ENCODE data around the gene HIC2.

The HIC2 gene

DNA sequence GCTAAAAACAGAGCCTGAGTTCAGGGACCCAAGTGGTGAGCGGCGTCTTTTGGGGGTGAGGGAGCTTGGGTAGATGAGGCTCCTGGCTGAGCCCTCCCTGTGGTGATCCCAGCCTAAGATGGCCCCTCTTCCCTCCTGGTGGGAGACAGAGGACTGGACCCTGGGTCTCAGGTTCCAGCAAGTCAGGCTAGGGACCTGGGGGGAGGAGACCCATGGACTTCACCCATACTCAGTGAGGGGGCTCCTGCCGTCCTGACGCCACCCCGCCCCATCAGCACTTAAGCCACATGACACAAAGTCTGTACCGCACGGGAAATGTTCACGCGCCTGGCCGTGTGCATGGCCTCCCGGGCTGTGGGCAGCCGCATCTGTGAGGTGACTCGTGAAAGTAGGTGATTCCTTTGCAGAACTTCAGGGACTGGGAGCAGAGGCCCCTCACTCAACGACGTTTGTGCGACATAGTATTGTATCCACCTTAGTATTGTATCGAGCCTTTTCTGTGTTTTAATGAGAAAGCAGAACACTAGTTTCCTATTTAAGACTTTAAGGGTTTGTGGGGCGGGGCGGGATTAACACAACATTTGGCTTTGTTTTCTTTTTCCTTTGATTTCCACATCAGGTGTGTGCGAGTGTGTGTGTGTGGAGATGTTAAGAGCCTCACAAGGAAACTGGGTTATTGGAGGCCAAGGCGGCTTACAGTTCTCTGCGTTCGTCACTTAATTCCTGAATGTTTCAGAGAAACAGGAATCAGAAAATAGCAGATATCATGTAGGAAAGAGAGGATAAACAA lies 31.7 kb downstream of the HIC2 start:
- no peak for TF ChIP-seq RARB (CRISPR knock-in tag; IDR thresholded peaks at IDR 0.05)
- TF ChIP-seq CSDC2 (CRISPR knock-in tag; IDR thresholded peaks at IDR 0.05), result no peak
- TF ChIP-seq ISL1 (CRISPR knock-in tag; IDR thresholded peaks at IDR 0.05), result no peak
- TF ChIP-seq, protein P1, sequence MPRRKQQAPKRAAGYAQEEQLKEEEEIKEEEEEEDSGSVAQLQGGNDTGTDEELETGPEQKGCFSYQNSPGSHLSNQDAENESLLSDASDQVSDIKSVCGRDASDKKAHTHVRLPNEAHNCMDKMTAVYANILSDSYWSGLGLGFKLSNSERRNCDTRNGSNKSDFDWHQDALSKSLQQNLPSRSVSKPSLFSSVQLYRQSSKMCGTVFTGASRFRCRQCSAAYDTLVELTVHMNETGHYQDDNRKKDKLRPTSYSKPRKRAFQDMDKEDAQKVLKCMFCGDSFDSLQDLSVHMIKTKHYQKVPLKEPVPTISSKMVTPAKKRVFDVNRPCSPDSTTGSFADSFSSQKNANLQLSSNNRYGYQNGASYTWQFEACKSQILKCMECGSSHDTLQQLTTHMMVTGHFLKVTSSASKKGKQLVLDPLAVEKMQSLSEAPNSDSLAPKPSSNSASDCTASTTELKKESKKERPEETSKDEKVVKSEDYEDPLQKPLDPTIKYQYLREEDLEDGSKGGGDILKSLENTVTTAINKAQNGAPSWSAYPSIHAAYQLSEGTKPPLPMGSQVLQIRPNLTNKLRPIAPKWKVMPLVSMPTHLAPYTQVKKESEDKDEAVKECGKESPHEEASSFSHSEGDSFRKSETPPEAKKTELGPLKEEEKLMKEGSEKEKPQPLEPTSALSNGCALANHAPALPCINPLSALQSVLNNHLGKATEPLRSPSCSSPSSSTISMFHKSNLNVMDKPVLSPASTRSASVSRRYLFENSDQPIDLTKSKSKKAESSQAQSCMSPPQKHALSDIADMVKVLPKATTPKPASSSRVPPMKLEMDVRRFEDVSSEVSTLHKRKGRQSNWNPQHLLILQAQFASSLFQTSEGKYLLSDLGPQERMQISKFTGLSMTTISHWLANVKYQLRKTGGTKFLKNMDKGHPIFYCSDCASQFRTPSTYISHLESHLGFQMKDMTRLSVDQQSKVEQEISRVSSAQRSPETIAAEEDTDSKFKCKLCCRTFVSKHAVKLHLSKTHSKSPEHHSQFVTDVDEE (CRISPR knock-in tag; IDR thresholded peaks at IDR 0.05), result no peak
- TF ChIP-seq, protein P2, sequence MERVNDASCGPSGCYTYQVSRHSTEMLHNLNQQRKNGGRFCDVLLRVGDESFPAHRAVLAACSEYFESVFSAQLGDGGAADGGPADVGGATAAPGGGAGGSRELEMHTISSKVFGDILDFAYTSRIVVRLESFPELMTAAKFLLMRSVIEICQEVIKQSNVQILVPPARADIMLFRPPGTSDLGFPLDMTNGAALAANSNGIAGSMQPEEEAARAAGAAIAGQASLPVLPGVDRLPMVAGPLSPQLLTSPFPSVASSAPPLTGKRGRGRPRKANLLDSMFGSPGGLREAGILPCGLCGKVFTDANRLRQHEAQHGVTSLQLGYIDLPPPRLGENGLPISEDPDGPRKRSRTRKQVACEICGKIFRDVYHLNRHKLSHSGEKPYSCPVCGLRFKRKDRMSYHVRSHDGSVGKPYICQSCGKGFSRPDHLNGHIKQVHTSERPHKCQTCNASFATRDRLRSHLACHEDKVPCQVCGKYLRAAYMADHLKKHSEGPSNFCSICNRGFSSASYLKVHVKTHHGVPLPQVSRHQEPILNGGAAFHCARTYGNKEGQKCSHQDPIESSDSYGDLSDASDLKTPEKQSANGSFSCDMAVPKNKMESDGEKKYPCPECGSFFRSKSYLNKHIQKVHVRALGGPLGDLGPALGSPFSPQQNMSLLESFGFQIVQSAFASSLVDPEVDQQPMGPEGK (CRISPR knock-in tag; IDR thresholded peaks at IDR 0.05; ENCODE audit: borderline replicate concordance), result no peak
- TF ChIP-seq BACH2 (CRISPR knock-in tag; IDR thresholded peaks at IDR 0.05; ENCODE audit: borderline replicate concordance), result no peak
- TF ChIP-seq ZC3H10 (CRISPR knock-in tag; IDR thresholded peaks at IDR 0.05), result no peak
- ATAC-seq, result no peak

DNA sequence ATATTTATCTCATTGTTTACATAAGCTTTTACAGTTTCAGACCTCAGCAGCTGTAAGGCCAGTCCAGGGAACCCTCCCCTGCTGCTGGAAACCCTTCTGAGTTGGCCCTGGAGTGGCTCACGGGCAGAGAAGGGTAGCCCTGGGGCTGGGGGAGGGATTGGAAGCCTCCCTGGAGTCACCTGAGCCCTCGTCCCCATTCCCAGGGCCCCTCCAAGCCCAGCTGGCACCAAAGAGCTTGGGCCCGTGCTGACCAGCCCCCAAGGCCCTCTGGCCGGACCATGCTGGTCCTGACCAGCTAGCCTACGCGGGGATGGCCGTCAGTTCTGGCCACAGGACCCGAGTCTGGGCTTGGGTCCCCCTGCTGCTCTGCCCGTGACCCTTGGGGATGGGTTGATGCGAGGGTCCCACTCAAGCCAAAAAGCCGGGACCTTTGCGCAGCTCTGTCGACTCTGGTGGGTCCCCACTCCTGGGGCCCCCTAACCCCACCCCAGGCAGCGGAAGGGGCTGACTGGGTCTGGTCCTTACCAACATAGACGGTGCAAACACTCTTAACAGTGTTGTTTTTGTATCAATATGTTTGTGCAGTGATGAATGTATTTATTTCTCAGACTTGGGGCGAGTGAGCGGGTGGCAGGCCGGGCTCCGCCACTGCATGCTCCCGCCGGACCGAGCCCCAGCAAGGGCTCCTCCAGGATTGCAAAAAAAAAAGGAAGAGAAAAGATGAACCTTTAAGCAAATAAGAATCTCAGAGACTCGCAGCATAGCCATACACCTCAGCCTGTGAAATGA lies 32.6 kb downstream of the HIC2 start:
- no peak for TF ChIP-seq SNAI2 (CRISPR knock-in tag; IDR thresholded peaks at IDR 0.05)
- TF ChIP-seq, protein P1 (CRISPR knock-in tag; IDR thresholded peaks at IDR 0.05), result no peak
- no peak for TF ChIP-seq TCF4 (CRISPR knock-in tag; IDR thresholded peaks at IDR 0.05; ENCODE audit: borderline replicate concordance)
- TF ChIP-seq PPARA (CRISPR knock-in tag; IDR thresholded peaks at IDR 0.05; ENCODE audit: borderline replicate concordance), result no peak
- TF ChIP-seq, protein P3, sequence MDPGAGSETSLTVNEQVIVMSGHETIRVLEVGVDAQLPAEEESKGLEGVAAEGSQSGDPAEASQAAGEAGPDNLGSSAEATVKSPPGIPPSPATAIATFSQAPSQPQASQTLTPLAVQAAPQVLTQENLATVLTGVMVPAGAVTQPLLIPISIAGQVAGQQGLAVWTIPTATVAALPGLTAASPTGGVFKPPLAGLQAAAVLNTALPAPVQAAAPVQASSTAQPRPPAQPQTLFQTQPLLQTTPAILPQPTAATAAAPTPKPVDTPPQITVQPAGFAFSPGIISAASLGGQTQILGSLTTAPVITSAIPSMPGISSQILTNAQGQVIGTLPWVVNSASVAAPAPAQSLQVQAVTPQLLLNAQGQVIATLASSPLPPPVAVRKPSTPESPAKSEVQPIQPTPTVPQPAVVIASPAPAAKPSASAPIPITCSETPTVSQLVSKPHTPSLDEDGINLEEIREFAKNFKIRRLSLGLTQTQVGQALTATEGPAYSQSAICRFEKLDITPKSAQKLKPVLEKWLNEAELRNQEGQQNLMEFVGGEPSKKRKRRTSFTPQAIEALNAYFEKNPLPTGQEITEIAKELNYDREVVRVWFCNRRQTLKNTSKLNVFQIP (CRISPR knock-in tag; IDR thresholded peaks at IDR 0.05; ENCODE audit: borderline replicate concordance, low read depth), result no peak
- TF ChIP-seq ZC3H10 (CRISPR knock-in tag; IDR thresholded peaks at IDR 0.05), result no peak
- TF ChIP-seq ZFP3 (CRISPR knock-in tag; IDR thresholded peaks at IDR 0.05), result no peak
- TF ChIP-seq ARNTL (CRISPR knock-in tag; IDR thresholded peaks at IDR 0.05; ENCODE audit: borderline replicate concordance, low read depth), result no peak
- TF ChIP-seq GLIS3 (CRISPR knock-in tag; IDR thresholded peaks at IDR 0.05), result no peak
- no peak for TF ChIP-seq CSDC2 (CRISPR knock-in tag; IDR thresholded peaks at IDR 0.05)
- TF ChIP-seq, protein P4, sequence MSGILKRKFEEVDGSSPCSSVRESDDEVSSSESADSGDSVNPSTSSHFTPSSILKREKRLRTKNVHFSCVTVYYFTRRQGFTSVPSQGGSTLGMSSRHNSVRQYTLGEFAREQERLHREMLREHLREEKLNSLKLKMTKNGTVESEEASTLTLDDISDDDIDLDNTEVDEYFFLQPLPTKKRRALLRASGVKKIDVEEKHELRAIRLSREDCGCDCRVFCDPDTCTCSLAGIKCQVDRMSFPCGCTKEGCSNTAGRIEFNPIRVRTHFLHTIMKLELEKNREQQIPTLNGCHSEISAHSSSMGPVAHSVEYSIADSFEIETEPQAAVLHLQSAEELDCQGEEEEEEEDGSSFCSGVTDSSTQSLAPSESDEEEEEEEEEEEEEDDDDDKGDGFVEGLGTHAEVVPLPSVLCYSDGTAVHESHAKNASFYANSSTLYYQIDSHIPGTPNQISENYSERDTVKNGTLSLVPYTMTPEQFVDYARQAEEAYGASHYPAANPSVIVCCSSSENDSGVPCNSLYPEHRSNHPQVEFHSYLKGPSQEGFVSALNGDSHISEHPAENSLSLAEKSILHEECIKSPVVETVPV (CRISPR knock-in tag; IDR thresholded peaks at IDR 0.05), result no peak
- no peak for TF ChIP-seq RARB (CRISPR knock-in tag; IDR thresholded peaks at IDR 0.05)
- no peak for ATAC-seq

DNA sequence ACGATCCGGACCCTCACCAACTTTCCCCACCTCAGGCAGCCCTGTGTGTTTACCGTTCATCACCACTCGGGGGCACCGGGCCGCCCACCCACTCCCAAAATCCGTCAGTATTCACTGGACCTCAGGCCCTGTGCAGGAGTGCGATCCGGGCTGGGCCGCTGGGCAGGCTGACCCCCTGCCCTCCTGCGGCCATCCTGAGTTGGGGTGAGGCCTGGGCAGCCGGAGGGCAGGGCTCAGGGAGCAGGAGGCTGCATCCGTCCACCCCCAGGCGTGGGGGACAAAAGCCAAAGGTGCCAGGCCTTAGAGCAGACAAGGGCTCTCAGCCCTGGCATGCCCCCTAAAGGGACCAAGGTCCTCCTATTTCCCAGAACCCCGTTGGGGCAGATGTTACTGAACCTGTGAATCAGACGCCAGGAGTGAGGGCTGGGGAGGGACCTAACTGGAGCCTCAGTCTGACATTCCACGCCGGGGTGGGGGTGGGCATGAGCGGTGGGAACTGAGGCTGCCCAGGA lies 33.2 kb downstream of the HIC2 start:
- ATAC-seq, result no peak
- TF ChIP-seq ZFP30 (CRISPR knock-in tag; IDR thresholded peaks at IDR 0.05) (no peak), ZNF8 (CRISPR knock-in tag; IDR thresholded peaks at IDR 0.05) (no peak)
